SHP77 treated with DMSO at 0.1 percent for 48 hours (cell line): ENCODE measurements around the gene ERC1.

Experiments used
- DNase-seq: peaks from one replicate; lab custom pipeline; 2025; lab: John Stamatoyannopoulos, UW

ERC1 gene

GRCh38 chr12:1540690-1541089 lies 549.7 kb downstream of the ERC1 start:
- no peak for DNase-seq

GRCh38 chr12:1542599-1542998 lies 551.6 kb downstream of the ERC1 start:
- no peak for DNase-seq

- no peak for DNase-seq
Observed at GRCh38 chr12:1544996-1545700, 554.1 kb downstream of the ERC1 start.
